NCI-H446 (cell line): ENCODE data around the gene RIPK4.

Source experiments
- DNase-seq, 2 experiments: peaks; one replicate each; lab custom pipeline; 2025; lab: John Stamatoyannopoulos, UW

RIPK4 gene

DNA sequence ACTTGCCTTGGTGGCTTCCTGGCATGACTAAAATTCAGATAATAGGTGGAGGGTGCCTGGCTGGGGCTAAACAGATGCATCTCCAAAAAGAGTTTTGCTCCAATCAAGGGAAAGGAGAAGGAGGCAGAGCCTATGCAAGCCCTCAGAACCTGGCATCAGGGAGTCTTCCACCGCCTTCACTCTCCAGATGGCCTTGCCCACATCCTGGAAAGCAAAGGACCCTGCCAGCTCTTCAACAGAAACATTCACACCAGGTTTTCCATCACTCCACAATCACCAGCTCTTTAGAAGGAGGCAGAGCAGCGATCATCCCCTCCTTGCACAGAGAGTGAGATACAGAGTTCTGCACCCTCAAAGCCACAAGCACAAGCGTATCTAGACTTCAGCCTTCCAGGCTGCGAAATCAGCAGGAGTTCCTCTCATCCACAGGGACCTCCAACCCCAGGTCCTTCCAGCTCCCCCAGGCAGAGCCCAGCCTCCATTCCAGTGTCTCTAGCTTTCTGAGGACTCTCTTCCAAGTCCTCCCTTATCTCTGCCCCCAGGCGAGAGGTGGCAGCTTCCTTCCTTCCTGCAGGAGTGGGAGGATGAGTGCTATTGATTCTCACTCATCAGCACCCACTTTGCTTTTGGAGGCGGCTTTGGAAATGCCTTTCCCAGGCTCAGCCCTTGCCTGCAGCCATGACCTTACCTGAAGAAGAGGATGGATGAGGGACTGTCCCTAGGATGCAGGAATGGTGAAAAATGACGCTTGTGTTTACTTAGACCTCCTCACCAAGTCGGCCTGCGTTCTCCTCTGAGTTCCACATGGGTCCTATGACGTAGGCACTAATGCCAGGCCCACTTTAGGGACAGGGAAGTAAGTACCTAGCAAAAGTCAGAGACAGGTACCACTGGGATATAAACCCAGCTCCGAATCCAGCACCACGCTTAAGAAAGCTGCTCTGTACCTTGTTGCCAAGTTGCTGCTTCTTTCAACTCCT, 75.4 kb downstream of the RIPK4 start:
- no peak for DNase-seq
